ENCODE measurements around the gene CDHR4. TPM values are rescaled to one million over a fixed set of nuclear protein-coding genes. Genes with fewer than 3 reads are reported as not detected.
"Not testable (repeated sequence)": the region's sequence is repeated elsewhere in the genome, so short reads cannot be mapped to it uniquely, and the experiment has no call there.

The CDHR4 gene
- total RNA-seq, 1 donor from 2014 or later, result not detected

DNA sequence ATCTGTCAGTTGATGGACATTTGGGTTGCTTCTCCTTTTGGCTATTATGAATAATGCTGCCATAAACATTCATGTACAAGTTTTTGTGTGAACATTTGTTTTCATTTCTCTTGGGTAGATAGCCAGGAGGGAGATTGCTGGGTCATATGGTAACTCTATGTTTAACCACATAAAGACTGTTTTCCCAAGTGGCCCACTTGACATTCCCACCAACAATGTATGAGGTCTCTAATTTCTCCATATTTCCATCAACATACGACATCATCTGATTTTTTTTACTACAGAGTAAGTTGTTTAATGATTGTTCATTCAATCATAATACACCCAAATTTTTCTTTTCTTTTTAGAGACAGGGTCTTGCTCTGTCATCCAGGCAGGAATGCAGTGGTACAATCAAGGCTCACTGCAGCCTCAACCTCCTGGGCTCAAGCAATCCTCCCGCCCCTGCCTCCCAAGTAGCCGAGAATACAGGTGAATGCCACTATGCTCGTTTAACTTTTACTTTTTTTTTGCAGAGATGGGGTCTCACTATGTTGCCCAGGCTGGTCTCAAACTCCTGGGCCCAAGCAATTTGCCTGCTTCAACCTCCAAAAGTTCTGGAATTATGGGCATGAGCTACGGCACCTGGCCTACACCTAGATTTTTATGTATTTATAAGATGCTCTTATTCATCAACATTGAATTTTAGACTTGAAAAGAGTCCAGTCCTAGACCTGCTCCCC lies 20.2 kb downstream of the CDHR4 start:
- no peak for DNase-seq

DNA sequence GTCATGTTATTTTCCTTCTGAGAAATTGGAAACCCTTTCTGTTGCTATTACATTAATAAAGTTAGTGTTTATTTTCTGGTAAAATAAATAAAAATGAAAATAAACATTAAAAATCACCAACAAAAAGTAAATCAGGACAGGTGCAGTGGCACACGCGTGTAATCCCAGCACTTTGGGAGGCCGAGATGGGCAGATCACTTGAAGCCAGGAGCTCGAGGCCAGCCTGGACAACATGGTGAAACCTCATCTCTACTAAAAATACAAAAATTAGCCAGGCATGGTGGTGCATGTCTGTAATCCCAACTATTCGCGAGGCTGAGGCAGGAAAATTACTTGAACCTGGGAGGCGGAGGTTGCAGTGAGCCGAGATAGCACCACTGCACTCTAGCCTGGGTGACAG lies 23.6 kb downstream of the CDHR4 start:
- not testable (repeated sequence) for DNase-seq

DNA sequence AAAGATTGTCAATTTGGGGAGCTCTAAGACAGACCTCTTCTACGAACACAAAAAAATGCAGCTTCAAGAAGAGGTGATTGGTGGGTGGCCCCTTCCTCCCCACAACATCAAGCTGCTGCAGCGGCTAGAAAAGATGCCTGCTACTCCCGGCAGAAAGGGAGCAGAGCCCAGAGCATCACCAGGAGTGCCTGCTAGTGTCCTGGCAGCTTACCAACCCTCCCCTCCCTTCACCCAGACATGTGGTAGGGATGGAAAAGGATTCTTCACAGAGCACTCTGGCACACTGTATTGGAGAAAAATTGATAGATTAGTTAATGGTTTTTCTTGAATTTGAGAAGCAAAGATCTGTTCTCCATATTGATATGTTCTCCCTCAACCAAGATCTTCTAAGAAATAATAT lies 24.1 kb downstream of the CDHR4 start:
- no peak for DNase-seq

DNA sequence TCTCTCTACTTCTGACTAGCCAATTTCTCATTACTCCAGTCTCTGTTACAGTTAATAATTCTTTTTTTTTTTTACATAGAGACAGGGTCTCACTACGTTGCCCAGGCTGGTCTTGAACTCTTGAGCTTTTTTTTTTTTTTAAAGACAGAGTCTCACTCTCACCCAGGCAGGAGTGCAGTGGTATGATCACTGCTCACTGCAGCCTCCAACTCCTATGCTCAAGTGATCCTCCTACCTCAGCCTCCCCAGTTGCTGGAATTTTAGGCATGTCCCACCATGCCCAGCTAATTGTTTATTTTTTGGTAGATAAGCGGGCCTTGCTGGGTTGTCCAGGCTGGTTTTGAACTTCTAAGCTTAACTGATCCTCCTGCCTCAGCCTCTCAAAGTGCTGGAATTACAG lies 27.0 kb downstream of the CDHR4 start:
- no peak for DNase-seq

DNA sequence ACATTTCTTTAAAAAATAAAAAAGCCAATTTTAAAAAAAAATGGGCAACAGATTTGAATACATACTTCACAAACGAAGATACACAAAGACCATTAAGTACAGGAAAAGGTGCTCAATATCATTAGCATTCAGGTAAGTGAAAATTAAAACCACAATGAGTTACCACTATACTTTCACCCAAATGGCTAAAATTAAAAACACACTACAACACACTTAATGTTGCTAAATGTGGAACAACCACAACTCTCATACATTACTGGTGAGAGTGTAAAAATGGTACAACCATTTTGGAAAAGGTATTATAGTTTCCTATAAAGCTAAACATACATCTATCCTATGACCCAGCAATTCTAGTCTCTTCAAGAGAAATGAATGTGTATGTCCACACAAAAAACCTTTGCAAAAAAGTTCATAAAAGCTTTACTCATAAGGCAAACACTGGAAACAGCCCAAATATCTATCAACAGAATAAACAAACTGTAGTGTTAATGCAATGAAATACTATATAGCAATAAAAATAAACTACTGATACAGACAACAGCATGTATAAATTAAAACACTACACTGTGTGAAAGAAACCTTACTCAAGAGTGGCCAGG lies 28.2 kb downstream of the CDHR4 start:
- DNase-seq, result no peak

DNA sequence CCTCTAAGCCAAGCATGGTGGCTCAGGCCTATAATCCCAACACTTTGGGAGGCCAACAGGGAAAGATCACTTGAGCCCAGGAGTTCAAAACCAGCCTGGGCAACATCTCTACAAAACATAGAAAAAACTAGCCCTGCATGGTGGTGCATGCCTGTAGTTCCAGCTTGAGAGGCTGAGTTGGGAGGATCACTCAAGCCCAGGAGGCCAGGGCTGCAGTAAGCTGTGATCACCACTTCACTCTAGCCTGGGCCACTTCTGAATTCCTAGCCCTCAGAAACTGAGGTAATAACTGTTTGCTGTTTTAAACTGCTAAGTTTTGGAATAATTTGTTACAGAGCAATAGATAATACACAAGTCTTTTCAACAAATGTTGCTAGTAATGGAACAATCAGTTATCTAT lies 29.7 kb downstream of the CDHR4 start:
- DNase-seq, result no peak

DNA sequence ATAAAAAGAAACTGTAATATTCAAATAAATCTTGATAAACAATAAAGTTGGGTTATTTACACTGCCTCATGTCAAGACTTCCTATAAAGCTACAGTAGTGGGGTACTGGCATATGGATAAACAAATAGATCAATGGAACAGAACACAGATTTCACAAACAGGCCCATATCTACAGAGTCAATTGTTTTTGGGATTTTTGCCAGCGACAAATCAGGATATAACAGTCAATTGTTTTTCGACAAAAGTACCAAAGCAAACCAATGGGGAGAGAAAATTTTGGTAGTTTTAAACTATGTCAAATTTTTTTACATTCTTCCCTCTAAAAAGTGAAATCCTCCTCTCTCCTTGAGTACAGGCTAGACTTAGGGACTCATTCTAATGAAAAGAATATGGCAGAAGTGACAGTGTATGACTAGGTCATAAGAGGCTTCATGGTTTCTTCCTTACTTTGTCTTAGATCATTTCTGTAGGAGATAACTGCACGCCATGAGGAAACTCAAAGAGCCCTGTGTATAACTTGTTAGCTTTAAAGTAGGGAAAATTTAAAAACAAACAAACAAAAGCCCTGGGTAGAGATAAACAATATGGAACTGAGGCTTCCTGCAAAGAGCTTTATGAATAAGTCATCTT lies 30.3 kb downstream of the CDHR4 start:
- DNase-seq, result no peak

DNA sequence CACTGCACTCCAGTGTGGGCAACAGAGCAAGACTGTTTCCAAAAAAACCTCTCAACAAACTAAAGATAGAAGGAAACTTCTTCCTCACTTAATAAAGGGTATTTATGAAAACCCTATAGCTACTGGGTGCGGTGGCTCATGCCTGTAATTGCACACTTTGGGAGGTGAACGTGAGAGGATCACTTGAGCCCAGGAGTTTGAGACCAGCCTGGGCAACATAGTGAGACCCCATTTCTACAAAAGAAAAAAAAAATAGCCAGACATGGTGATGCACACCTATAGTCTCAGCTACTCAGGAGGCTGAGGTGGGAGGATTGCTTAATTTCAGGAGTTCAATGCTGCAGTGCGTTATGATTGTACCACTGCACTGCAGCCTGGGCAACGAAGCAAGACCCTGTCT lies 35.7 kb downstream of the CDHR4 start:
- no peak for DNase-seq

DNA sequence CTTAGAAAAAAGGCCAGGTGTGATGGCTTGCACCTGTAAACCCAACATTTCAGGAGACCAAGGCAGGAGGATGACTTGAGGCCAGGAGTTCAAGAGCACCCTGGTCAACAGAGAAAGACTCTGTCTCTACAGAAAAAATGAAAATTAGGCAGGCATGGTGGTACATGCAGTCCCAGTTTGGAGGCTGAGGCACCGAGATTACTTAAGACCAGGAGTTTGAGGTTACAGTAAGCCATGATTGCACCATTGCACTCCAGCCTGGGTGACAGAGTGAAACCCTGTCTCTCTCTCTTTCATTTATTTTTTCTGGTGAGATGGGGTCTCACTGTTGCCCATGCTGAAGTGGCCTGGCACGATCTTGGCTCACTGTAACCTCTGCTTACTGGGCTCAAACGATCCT lies 38.0 kb downstream of the CDHR4 start:
- DNase-seq, result no peak

DNA sequence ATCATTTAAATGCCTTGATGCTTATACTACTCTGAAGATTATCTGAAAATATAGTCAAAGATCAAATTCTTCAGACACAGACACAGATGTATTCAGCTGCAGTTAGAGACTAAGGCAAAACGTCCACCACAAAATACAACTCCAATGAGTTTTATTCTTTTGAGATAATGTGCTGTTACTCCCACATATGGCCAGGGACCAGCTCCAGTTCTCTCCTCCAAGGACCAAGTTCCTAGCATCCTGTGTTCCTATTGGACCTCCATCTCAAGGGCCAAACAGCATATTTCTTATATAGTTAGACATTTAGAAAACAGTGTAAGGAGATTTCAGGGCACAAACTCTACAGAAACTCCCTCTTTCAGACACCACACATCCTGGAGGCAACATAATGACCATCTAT lies 40.4 kb downstream of the CDHR4 start:
- no peak for DNase-seq

DNA sequence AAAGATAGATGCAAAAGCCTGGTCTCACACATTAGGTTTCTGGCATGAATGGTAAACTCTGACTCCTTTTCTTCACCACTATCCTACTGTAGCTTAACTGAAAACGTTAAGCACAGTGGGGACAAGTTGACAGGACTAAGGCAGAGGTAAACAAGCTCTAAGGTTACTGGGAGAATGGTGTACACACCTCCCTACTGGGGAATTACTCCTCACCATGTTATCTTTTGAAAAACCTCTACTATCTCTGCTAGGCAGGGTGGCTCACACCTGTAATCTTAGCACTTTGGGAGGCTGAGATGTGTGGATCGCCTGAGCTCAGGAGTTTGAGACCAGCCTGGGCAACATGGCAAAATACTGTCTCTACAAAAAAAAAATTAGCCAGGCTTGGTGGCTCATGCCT lies 42.5 kb downstream of the CDHR4 start:
- no peak for DNase-seq

DNA sequence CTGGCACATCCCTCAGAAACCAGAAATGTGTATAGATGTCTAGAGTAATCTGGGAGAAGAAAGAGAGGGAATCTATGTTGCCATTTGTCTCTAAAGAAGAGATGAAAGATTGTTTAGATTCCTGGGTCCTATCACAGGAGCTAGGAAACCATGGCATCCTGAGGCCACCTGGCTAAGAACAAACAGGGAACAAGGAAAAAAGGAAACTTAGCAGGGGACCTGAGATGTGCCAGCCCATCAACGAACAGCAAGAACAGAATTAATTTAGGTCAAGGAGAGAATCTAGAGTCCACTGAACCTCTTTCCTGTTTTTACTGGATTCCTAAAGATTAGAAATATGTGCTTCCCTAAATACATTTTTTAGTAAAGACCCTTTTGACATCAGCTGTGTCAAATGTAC lies 43.6 kb downstream of the CDHR4 start:
- DNase-seq, result no peak

DNA sequence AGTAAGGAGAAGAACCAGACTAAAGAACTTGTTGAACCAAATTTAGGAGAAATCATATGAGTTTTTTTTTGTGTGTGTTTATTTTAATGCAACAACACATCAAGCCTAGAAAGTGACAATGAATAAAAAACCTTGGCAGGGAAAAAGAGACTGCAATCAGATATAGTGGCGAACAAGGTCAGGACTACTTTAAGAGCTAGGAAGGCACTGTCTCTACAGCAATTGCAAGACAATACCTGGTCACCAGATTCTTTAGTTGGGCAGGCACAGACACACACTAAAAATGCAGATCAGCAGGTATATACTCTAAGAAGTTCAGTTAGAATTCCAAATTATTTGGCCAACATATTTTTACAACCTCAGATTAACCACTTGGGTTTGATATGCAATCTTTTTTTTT lies 45.1 kb downstream of the CDHR4 start:
- DNase-seq, result no peak

DNA sequence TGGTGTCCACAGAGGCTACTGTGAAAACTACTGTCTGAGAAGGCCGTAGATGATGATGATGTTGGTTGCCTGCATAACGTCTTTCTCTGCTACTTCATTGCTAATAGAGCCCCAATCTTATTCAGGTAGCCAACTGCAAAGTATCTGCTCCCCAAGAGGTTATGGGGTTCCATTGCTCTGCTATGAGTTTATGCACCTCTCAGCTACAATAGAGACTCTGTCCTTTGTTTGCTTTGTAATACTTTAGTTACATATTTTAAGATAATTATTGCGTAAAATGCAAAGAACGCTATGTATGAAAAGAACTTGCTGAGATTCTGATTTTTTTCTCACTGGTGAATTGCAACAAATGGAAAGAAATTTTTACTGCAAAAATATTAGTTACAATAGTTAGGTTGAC lies 48.2 kb downstream of the CDHR4 start:
- DNase-seq, result no peak

DNA sequence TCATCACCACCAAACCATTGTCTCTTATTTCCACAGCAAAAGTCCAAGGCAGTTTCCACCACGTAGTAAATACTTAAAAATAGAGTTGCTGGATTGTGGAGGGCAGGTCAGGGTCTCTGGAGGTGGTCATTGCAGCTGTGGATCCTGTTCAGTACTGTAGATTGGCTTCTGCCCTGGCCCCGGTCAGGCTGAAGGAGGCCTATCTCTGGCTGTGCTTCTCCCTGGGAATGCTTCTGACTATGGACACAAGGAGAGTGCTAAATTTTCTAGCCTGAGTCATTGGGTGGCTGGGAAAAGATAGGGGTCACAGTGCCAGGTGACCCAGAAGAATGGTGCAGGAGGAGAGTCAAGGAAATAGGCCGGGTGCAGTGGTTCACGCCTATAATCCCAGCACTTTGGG lies 49.6 kb downstream of the CDHR4 start:
- DNase-seq, result no peak

DNA sequence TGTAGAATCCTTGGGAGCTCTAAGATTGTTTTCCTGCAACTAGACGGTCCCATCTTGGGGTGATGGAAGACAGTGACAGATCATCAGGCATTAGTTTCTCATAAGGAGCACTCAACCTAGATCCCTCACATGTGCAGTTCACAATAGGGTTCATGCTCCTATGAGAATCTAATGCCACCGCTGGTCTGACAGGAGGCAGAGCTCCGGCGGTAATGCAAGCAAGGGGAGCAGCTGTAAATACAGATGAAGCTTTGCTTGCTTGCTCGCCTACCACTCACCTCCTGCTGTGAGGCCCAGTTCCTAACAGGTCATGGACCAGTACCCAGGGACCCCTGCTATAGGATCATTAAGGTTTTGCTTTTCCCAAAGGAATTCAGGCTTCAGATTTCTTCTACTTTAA lies 50.8 kb downstream of the CDHR4 start:
- not testable (repeated sequence) for DNase-seq

DNA sequence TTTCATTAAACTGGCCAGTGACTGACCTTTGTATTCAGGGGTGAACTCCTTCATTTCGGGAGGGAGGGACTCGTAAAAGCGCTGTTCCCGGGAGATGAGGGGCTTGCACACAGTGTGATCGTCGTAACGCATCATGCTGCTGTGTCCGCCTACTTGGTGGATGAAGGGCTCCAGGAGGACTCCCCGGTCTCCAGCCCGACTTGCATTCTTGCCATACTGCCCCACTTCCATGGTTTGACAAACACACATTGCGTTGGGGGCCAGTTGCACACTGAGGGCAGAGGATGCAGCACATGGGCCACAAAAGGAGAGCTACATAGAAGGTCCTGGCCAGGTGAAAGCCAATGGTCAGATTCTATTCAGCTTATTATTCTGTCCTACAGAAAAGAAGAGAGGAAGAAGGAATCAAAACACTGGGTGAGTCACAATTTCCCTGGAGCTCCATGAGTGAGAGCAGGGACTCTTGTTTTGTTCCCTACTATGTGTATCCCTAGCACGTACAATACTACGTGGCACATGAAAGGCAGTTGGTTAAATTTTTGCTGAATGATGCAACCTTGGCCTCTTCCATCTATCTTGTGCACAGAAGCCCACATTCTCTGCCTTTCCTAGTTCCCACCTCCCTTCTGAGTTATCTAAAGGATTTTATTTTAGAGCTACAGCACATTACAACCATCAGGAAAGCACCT lies 51.7 kb downstream of the CDHR4 start:
- DNase-seq, result no peak

DNA sequence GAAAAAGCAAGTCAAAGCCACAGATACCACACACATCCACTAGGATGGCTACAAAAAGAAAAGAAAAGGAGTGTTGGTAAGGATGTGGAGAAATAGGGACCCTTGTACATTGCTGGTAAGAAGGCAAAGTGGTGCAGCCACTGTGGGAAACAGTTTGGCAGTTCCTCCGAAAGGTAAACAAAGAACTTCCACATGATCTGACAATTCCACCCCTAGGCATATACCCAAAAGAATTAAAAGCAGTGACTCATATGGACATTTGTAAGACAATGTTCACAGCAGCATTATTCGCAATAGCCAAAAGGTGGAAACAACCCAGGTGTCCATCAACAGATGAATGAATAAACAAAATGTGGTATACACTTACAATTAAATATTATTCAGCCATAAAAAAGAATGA lies 53.7 kb downstream of the CDHR4 start:
- no peak for DNase-seq

Small RNAs within 50 kb of the gene (small RNA-seq; reads per million reads assigned to genes)
- gene COX6CP14 (ENCODE audit: low replicate concordance), result not detected

Other genes with a start within 250 kb of the CDHR4 start
- 0.39 TPM for gene BSN, start 245.4 kb downstream of the CDHR4 start, total RNA-seq
- gene APEH, start 125.5 kb downstream of the CDHR4 start, total RNA-seq, result 41.8 TPM
- 8.6 TPM for gene MST1, start 110.4 kb downstream of the CDHR4 start, total RNA-seq
- 18.6 TPM for gene RNF123, start 110.3 kb downstream of the CDHR4 start, total RNA-seq
- gene AMIGO3, start 80.2 kb downstream of the CDHR4 start, total RNA-seq, result 0.10 TPM
- 9.5 TPM for gene GMPPB, start 75.9 kb downstream of the CDHR4 start, total RNA-seq
- gene IP6K1, start 13.3 kb downstream of the CDHR4 start, total RNA-seq, result 27.5 TPM
- gene INKA1, start 3.4 kb upstream of the CDHR4 start, total RNA-seq, result 6.6 TPM
- 16.3 TPM for gene UBA7, start 14.1 kb upstream of the CDHR4 start, total RNA-seq
- gene TRAIP, start 56.7 kb upstream of the CDHR4 start, total RNA-seq, result 2.8 TPM
- gene CAMKV, start 70.0 kb upstream of the CDHR4 start, total RNA-seq, result 0.89 TPM
- gene MST1R, start 104.0 kb upstream of the CDHR4 start, total RNA-seq, result 6.3 TPM
- gene MON1A, start 129.9 kb upstream of the CDHR4 start, total RNA-seq, result 3.1 TPM
- 110 TPM for gene RBM6, start 140.3 kb upstream of the CDHR4 start, total RNA-seq

All from skin of body (tissue), 3 donors.